IPS-NIHi11 (cell line): ENCODE results near the gene OR4K1.
"Not testable (repeated sequence)": the region's sequence is repeated elsewhere in the genome, so short reads cannot be mapped to it uniquely, and the experiment has no call there.

Source experiments
- DNase-seq: peaks from one replicate; pipeline ENCODE4 v3.0.0; 2012; ENCODE audit warnings: mixed read lengths, low spot score

OR4K1 gene, protein sequence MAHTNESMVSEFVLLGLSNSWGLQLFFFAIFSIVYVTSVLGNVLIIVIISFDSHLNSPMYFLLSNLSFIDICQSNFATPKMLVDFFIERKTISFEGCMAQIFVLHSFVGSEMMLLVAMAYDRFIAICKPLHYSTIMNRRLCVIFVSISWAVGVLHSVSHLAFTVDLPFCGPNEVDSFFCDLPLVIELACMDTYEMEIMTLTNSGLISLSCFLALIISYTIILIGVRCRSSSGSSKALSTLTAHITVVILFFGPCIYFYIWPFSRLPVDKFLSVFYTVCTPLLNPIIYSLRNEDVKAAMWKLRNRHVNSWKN

DNA sequence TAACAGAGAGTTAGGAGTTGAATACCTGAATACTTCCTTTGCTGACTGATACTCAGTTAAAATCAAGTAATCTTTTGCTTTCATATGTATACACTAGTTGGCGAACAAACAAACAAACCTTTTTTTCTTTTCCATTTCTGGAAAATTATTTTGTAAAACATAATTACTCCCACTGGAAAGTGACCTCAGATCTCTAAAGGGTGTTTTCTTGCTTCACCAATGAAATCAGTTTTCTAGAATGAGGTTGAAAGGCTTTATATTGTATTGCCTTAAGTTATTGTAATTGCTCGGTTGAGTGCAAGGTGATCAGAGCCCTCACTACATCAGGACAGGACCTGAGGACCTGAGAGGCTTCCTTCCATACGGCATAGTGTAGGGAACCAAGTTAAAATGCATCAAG is at the start of gene OR4K1:
Gene OR4K1, plus strand, starts transcription at position 301 of the 400 bp plus-strand sequence. CDS start 4,750 bp downstream, outside the sequence.
- DNase-seq: no peak

DNA sequence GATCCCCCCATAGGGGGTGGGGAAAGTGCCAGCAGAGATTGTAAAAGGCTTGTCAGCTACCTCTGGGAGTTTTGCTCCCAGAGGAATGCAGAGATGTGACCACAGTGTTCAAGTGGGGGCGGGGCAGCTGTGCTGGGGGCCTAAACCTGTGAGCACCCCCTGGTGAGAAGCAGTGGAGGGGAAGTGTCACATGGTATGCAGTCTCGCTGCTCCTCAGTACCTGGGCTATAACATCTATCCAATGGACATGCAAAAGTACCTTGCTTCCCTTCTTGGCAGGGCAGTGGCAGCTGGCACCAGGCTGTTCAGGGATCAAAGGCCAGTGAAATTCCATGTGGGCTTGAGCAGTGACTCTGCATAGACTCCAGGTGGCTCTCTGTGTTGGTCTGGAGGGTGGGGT is 35.4 kb upstream of the OR4K1 start:
- DNase-seq: no peak

DNA sequence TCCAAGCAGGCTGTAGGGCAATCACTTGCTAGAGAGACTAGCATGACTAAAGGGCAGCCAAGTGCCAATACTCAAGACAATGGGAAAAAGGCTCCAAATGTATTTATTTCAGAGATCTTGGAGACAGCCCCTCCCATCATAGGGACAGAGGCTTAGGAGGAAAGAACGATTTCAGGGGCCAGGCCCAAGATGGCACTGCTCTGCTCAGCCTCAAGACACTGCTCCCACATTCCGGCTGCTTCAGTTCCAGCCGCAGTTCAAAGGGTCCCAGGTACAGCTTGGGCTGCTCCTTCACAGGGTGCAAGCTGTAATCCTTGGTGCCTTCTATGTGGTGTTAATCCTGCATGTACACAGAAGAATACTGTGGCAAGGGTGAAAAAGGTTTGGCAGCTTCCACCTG is 29.7 kb upstream of the OR4K1 start:
- no peak for DNase-seq

DNA sequence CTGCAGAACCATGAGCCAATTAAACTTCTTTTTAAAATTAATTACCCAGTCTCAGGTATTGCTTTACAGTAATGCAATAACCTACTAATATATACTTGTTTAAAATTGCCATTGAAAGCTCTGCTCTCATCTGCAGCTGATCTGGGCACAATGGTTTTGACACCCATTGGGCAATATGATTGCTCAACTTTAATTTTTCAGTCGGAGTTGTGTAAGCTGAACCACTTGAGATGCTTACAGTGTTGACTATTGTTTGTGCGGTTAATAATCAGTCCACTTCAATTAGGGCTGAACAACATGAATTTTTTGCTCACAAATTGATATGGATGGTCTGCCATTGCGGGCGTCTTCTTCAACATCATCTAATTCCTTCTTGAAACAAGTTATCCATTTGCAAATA is 28.3 kb upstream of the OR4K1 start:
- no peak for DNase-seq

DNA sequence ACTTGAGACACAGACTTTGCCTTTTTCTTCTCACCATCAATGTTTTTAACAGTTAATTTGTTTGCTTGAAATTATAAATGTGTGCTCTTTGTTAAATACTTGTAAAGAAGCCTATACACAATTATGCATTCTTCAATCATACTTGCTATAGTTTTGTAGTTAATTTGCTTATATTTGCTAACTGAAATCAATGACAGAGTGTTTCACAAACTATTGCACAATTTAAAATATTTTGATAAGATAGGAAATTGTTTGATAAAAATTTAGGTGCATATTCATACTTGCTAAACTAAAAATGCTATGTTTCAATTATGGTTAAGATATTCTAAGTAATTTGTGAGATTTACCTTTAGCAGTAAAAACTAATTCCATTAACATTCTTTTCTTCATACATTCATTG is 24.1 kb upstream of the OR4K1 start:
- DNase-seq: no peak

DNA sequence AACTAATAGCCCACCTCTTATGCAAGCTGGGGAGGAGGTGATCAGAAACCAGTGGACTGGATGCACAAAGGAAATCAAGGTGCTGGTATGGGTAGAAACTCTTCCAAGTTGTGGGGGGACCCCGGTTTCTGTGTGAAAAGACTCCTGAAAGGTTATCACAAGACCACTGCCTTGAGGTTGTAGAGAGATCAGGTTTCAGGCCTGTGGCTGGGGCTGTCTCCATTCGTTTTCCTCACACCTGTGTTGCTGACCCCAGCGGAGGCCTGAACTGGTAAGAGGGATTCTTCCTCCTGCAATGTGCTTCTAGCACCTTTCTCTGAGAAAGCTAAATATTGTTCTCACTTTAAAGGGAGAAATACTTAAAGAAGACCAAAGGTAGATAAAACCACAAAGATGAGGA is 19.6 kb upstream of the OR4K1 start:
- no peak for DNase-seq

DNA sequence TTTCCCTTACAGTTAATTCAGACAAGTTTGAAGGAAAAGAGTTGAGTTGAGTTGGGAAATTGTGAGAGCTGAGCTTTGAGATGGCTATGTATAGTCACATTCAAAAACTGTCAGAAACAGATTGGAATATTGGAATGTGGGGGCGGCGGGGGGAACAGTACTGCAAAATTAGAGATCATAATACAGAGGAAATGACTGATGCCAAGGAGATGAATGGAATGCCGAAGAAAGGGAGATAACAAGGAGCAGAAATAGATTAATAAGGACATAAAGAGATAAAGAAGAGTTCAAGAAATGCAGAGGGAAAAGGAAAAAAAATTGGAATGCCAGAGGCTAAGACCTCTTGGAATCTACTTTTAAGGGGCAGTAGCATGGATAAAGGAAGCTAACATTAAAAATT is 13.5 kb upstream of the OR4K1 start:
- DNase-seq: no peak

DNA sequence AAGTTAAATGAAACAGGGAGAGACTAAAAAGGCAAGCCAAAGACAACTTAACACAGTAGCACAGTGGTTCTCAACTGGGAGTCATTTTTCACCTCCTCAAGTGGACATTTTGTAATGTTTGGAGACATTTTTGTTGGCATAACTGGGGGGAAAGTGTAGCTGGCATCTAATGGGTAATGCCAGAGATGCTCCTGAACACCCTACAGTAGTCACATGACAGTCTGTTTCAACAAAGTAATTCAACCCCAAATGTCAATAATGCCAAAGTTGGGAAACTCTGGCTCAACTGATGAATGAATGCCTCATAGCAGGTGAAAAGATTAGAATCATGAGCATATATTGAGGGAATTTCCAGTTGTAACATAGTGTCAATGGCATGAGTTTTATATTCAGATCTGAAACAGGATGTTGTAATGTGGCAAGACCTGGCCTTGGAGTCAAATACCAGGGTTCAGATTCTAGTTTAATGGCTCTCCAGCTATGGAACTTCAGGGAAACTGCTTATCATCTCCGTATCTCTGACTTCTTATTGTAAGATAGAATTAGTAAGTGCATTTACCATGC is 12.7 kb upstream of the OR4K1 start:
- DNase-seq: no peak

DNA sequence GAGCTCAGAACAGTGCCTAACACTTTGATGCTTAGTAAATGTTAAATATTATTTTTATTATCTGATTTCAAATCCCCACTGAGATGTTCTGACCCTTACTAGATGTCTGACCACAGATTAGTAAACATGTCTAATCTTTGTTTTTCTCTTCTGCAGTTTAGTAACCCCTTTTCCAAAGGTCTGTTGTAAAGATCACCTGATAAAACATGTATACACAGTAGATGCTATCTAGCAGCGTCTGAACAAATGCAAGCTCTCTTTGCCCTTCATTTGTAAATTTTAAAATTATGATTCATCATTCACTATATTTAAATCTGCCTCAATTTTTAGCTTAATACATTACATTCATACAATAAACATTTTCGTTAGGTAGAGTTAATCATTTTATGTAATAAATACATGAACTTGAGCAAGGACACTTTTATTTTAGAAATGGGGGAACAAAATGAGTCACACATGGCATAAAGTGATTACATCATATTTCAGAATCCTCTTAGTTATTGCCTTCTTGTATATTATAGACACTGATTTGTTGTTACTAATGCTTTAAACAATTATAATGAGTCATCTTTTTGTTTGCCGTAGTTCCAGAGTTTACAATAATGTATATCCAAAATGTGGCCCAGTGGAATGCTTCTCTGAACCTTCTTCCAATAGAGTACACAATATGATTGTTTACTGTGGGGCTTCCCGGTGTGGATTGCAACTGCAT is 12.0 kb upstream of the OR4K1 start:
- DNase-seq: no peak

DNA sequence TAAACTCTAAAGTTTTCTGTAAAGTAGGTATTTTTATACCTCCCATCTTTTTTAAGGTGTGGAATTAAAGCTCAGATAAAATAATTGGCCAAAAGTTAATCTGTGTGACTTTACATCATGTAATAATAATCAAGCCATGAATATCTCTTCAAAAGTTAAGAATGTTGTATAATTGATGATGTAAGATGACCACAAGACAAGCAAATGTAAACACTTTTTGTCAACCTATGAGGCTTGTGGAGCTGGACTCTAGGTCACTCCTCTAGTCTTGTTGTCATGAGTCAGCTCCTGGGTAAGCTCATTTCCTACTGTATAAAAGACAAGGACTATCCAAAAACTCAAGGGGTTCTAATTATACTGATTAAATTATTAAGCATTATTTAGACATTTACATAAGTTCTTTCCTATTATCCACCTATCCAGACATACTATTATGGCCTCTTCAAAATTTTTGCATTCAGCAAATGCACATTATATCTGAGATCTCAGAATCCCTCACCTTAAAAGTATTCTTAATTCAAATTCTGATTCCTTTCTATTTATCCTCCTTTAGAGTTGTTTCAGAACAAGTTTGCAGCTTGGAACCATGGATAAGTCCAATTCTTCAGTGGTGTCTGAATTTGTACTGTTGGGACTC is 10.6 kb upstream of the OR4K1 start, which contains the start of gene OR4K5:
Gene OR4K5, plus strand, starts transcription at position 587 of the 637 bp plus-strand sequence. Its CDS starts 0 bp downstream, at position 587.
- no peak for DNase-seq

DNA sequence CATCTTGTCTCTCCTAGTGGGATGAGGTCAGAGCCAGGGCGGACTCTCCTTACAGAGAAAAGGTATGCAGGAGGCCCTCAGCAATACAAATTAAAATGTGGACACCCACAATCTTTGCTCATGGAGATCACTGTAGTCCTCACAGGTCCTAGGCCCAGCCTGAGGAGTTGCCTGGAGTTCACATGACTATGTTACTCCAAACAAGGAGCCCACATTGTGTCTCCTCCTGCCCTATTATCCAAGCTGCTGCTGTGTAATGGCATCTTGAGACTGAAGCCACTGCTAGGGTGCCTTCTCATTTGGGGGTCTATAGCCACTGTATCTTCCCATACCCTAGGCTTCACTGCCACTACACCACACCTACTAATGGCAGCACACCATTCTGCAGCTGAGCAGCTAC is 11.0 kb downstream of the OR4K1 start:
- DNase-seq: no peak

DNA sequence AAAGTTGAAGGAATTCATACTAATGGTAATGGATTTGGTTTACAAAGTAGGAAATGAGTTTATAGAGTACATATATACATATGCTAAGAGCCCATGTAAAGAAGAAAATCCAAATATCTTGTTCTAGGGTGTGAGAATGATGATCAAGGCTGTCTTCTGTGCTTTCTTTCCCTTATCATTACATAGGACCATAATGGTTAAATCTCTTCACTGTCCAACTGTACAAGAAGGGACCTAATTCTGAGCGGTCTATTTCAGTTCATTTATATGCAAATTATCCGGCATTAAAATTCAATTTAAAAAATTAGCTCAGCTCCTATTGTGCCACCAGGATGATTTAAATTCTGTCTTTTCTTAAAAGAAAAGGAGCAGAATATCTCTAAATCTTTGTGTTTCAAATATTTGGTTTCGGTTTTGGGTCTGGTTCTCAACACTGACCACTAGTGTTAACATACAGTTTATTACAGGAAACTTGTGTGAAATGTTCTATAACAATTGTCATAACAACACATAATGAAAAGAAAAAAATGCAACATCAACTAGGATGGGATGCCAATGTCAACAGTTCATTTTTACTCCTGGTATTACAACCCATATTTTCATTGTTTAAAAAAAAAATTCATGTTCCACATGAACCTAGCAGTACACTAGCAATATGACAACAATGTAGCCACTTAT is 16.8 kb downstream of the OR4K1 start:
- DNase-seq: no peak

DNA sequence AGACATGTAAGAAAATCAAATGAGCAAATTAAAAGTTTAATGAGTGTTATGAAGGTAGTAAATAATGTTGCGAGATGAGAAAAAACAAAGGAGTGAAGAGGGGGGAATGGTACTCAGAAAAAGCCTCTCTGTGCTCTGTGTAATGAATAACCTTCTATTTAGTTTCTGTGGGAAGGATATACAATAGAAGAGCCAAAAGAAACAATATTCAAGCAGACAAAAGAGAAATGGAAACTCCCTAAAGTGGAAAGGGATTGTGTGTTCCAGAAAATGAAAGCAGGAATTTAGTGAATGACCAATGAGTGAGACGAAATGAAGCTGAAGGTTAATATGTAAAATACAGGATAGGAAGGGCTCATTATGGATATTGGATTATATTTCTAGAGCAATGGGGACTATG is 18.5 kb downstream of the OR4K1 start:
- DNase-seq: no peak

DNA sequence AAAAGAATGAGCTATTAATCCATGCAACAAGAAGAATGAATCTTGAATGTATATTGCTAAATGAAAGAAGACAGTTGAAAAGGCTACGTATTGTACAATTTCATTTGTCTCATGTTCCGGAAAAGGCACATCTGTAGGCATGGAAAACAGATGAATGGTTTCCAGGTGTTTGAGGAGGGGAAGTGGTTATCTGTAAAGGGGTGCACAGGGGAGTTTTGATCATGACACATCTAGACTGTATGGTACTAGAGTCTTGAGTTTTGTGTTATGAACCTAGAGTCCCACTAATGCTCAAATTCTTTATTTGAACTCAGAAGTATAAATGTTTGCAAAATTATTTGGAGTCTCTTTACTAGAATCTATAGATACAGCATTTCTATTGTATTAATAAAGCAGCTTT is 39.0 kb downstream of the OR4K1 start:
- not testable (repeated sequence) for DNase-seq

DNA sequence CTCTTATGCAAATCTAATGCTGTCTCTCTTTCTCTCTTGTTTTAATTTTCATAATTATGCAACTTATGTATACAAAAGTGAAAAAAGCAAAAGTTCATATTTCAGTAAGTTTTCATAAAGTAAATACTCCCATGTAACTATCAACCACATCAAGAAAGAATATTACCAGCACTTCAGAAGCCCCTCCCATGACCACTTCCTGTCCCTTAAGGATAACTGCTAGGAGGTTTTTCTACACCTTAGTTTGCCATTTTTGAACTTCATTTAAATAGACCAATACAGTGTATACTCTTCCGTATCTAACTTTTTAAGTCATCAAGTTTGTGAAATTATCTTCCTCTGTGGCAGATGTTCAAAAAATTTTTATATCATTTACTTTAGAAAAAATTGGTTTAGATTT is 44.1 kb downstream of the OR4K1 start:
- no peak for DNase-seq

DNA sequence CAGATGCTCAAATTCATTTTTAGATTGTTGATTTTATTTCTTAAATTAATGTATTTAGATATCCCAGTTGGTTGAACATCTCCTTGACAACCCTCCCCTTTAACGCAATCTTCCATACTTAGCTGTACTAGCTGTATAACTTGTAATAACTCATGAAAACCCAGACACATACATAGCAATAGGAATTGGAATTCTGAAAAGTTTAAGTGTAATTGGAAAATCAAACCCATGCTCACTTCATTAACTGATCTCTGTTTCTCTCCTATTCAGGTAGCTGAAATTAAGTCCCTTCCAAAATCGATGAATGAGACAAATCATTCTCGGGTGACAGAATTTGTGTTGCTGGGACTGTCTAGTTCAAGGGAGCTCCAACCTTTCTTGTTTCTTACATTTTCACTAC is 44.6 kb downstream of the OR4K1 start, which contains the start of gene OR4K15:
Gene OR4K15, plus strand, starts transcription at position 301 of the 400 bp plus-strand sequence. Its CDS starts 0 bp downstream, at position 301.
- no peak for DNase-seq
